Upper lobe of right lung (tissue), 1 donor: Measurements from ENCODE around the gene YWHAG. TPM values are rescaled to one million over a fixed set of nuclear protein-coding genes. Genes with fewer than 3 reads are reported as not detected.
"Not testable (repeated sequence)": the region's sequence is repeated elsewhere in the genome, so short reads cannot be mapped to it uniquely, and the experiment has no call there.

Experiments
- ATAC-seq: fragments of 200-7000 bp; cut with Tn5 transposase; one replicate; pipeline ENCODE4 v1.9.1; 2020; ENCODE audit warnings: mild to moderate bottlenecking, moderate library complexity
- DNase-seq: peaks from one replicate; pipeline ENCODE4 v3.0.0-alpha.2; 2020
- H3K27ac ChIP-seq: fragments of 200-600 bp; one replicate; pipeline ENCODE4 v1.8.0; 2022
- H3K27me3 ChIP-seq: fragments of 200-600 bp; one replicate; pipeline ENCODE4 v1.8.0; 2022; ENCODE audit warnings: mild to moderate bottlenecking
- H3K36me3 ChIP-seq: fragments of 200-600 bp; one replicate; pipeline ENCODE4 v1.8.0; 2022
- H3K4me1 ChIP-seq: fragments of 200-600 bp; one replicate; pipeline ENCODE4 v1.8.0; 2022
- H3K4me3 ChIP-seq: fragments of 200-600 bp; one replicate; pipeline ENCODE4 v1.8.0; 2022; ENCODE audit warnings: mild to moderate bottlenecking
- H3K9me3 ChIP-seq: fragments of 200-600 bp; one replicate; pipeline ENCODE4 v1.8.0; 2022
- CTCF ChIP-seq: fragments of 200-600 bp; IDR thresholded peaks from one replicate; pipeline ENCODE4 v1.8.0; 2022; ENCODE audit warnings: antibody characterized with exemption
- intact Hi-C: fragments of 100-400 bp; cut with DNase I; formaldehyde crosslinking; loops from one replicate; pipeline ENCODE4 v1.11.0; 2022
- total RNA-seq: library from RNA; stranded (reverse); fragmentation: NEBNext Ultra II Directional; extraction: Animal tissue kit (Norgen Biotek cat#: 25700); gene quantifications from one replicate; pipeline ENCODE4 v1.2.1, GENCODE V29; 2021
- donor health status: DM: no; HTN: yes; CAD: no; lungs with severe emphysema.

Gene YWHAG
- total RNA-seq, 1 donor from 2014 or later = 102 TPM

- no peak for ATAC-seq
- DNase-seq = no peak
- Histone ChIP-seq H3K27me3 (no peaks in the 10 kb centered on the region), H3K9me3 (no peaks in the 10 kb centered on the region), H3K4me1 (peaks cover 11% of the 10 kb centered on the region), H3K27ac (no peak overlapping the region), H3K36me3 (no peaks in the 10 kb centered on the region), H3K4me3 (no peak overlapping the region)
- TF ChIP-seq CTCF = no peak
- intact Hi-C loops = no loop called here
These were observed 41.5 kb upstream of the YWHAG start for GRCh38 chr7:76400248-76400647.

GRCh38 chr7:76397409-76398183, 38.8 kb upstream of the YWHAG start:
- peak overlapping the region; percentile 55 for H3K4me3 ChIP-seq
- H3K27me3 ChIP-seq = no peaks in the 10 kb centered on the region
- intact Hi-C loops = no loop called here
- ATAC-seq = peak; percentile 74
- H3K4me1 ChIP-seq = peaks cover 19% of the 10 kb centered on the region
- peak; percentile 93 for DNase-seq
- H3K27ac ChIP-seq = no peak overlapping the region
- no peaks in the 10 kb centered on the region for H3K9me3 ChIP-seq
- no peak for TF ChIP-seq CTCF
- H3K36me3 ChIP-seq = no peaks in the 10 kb centered on the region

- intact Hi-C loops = no loop called here
- H3K27ac ChIP-seq = no peak overlapping the region
- no peaks in the 10 kb centered on the region for H3K9me3 ChIP-seq
- peaks cover 21% of the 10 kb centered on the region for H3K4me1 ChIP-seq
- DNase-seq (no peak), ATAC-seq (no peak)
- TF ChIP-seq CTCF = no peak
- H3K36me3 ChIP-seq = no peaks in the 10 kb centered on the region
- H3K27me3 ChIP-seq = no peaks in the 10 kb centered on the region
- H3K4me3 ChIP-seq = peak overlapping the region; percentile 55
These were observed 38.1 kb upstream of the YWHAG start for GRCh38 chr7:76396864-76397263.

- Histone ChIP-seq H3K36me3 (no peaks in the 10 kb centered on the region), H3K4me1 (peaks cover 21% of the 10 kb centered on the region), H3K9me3 (no peaks in the 10 kb centered on the region), H3K4me3 (no peak overlapping the region), H3K27ac (no peak overlapping the region), H3K27me3 (no peaks in the 10 kb centered on the region)
- ATAC-seq (no peak), DNase-seq (no peak)
- no peak for TF ChIP-seq CTCF
- intact Hi-C loops = no loop called here
These were observed 37.4 kb upstream of the YWHAG start for GRCh38 chr7:76395965-76396726.

- H3K36me3 ChIP-seq, intact Hi-C loops, DNase-seq, H3K9me3 ChIP-seq, ATAC-seq, H3K27me3 ChIP-seq, H3K4me3 ChIP-seq, H3K27ac ChIP-seq: not testable (repeated sequence)
- peaks cover 21% of the 10 kb centered on the region for H3K4me1 ChIP-seq
These were observed 36.8 kb upstream of the YWHAG start for GRCh38 chr7:76395605-76395964.

- Histone ChIP-seq H3K27me3 (no peaks in the 10 kb centered on the region), H3K9me3 (no peaks in the 10 kb centered on the region), H3K27ac (no peak overlapping the region), H3K4me3 (no peak overlapping the region), H3K36me3 (no peaks in the 10 kb centered on the region), H3K4me1 (peaks cover 21% of the 10 kb centered on the region)
- DNase-seq (no peak), ATAC-seq (no peak)
- TF ChIP-seq CTCF = no peak
- intact Hi-C loops = no loop called here
These were observed 36.2 kb upstream of the YWHAG start for GRCh38 chr7:76394957-76395356.
